Body of pancreas (tissue), 4 donors: ENCODE measurements around the gene ETV1.

ENCODE experiments used
- CTCF ChIP-seq, 7 experiments: fragments of 450-650 bp in 4 of 7; fragments of 200-600 bp in 3 of 7; sonication (generic) in 3 of 7; IDR thresholded peaks; one replicate each; pipeline ENCODE4 v1.5.1; 2016 to 2019; ENCODE audit warnings: antibody characterized with exemption in 7 of 7
- POLR2A ChIP-seq, 3 donors: fragments of 450-650 bp; IDR thresholded peaks; one replicate each; pipeline ENCODE4 v1.6.1; 2016; ENCODE audit warnings: antibody characterized with exemption in 3 of 3, mild to moderate bottlenecking in 2 of 3

- TF ChIP-seq CTCF (IDR thresholded peaks at IDR 0.05), result no peak
- no peak for TF ChIP-seq POLR2A (IDR thresholded peaks at IDR 0.05)
These were observed 2.1 kb downstream of the ETV1 start for GRCh38 chr7:13987395-13987794.
